Breast epithelium (tissue), 3 donors: Measurements from ENCODE around the gene FBXO27.

Experiments
- POLR2A ChIP-seq: fragments of 450-650 bp; IDR thresholded peaks from one replicate; pipeline ENCODE4 v1.6.1; 2016; ENCODE audit warnings: antibody characterized with exemption, mild to moderate bottlenecking, moderate library complexity
- POLR2AphosphoS5 ChIP-seq, 3 donors: sonication (generic); formaldehyde crosslinking; IDR thresholded peaks; one replicate each; pipeline ENCODE4 v1.6.1; 2017; ENCODE audit warnings: antibody characterized with exemption in 3 of 3
- TF ChIP-seq, protein P1 (sequence below), 3 donors: fragments of 450-650 bp; IDR thresholded peaks; one replicate each; pipeline ENCODE4 v1.5.1; 2016 to 2017; ENCODE audit warnings: antibody characterized with exemption in 3 of 3, mild to moderate bottlenecking in 3 of 3, moderate library complexity in 3 of 3

- TF ChIP-seq, protein P1, sequence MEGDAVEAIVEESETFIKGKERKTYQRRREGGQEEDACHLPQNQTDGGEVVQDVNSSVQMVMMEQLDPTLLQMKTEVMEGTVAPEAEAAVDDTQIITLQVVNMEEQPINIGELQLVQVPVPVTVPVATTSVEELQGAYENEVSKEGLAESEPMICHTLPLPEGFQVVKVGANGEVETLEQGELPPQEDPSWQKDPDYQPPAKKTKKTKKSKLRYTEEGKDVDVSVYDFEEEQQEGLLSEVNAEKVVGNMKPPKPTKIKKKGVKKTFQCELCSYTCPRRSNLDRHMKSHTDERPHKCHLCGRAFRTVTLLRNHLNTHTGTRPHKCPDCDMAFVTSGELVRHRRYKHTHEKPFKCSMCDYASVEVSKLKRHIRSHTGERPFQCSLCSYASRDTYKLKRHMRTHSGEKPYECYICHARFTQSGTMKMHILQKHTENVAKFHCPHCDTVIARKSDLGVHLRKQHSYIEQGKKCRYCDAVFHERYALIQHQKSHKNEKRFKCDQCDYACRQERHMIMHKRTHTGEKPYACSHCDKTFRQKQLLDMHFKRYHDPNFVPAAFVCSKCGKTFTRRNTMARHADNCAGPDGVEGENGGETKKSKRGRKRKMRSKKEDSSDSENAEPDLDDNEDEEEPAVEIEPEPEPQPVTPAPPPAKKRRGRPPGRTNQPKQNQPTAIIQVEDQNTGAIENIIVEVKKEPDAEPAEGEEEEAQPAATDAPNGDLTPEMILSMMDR (IDR thresholded peaks at IDR 0.05): no peak
- TF ChIP-seq POLR2A: no peak
- TF ChIP-seq POLR2AphosphoS5 (IDR thresholded peaks at IDR 0.05): no peak
Observed at GRCh38 chr19:39024875-39025641, 7.3 kb downstream of the FBXO27 start.
